H9 (cell line): ENCODE results near the gene BRMS1L. TPM values are rescaled to one million over a fixed set of nuclear protein-coding genes. Genes with fewer than 3 reads are reported as not detected.

Source experiments
- DNase-seq: peaks from one replicate; pipeline ENCODE4 v3.0.0-alpha.2; 2017
- H2AFZ ChIP-seq: one replicate; pipeline ENCODE4 v1.6.1; 2013; ENCODE audit warnings: mild to moderate bottlenecking, low read length, control low read depth, moderate library complexity
- H2AK5ac ChIP-seq: 2 replicates; pipeline ENCODE4 v1.6.1; 2013; ENCODE audit warnings: low read length, control low read depth, mixed read lengths; ENCODE audit not compliant: insufficient read length
- H2BK120ac ChIP-seq: one replicate; pipeline ENCODE4 v1.6.1; 2013; ENCODE audit warnings: low read depth, mild to moderate bottlenecking, low read length, control low read depth, inconsistent platforms; ENCODE audit not compliant: poor library complexity, severe bottlenecking
- H2BK12ac ChIP-seq: 2 replicates; pipeline ENCODE4 v1.6.1; 2013; ENCODE audit warnings: low read length, control low read depth, mixed read lengths, low read depth; ENCODE audit not compliant: insufficient read length
- H2BK15ac ChIP-seq: 2 replicates; pipeline ENCODE4 v1.6.1; 2013; ENCODE audit warnings: low read depth, low read length, control low read depth
- H2BK20ac ChIP-seq: one replicate; pipeline ENCODE4 v1.6.1; 2013; ENCODE audit warnings: low read depth, mild to moderate bottlenecking, low read length, control low read depth, inconsistent platforms; ENCODE audit not compliant: poor library complexity, severe bottlenecking
- H2BK5ac ChIP-seq: 2 replicates; pipeline ENCODE4 v1.6.1; 2013; ENCODE audit warnings: low read length, control low read depth, mixed read lengths; ENCODE audit not compliant: insufficient read length
- H3K14ac ChIP-seq: 2 replicates; pipeline ENCODE4 v1.6.1; 2013; ENCODE audit warnings: low read length, control low read depth; ENCODE audit not compliant: insufficient read depth
- H3K18ac ChIP-seq: 2 replicates; pipeline ENCODE4 v1.6.1; 2013; ENCODE audit warnings: low read depth, mild to moderate bottlenecking, mixed read lengths, low read length, control low read depth; ENCODE audit not compliant: insufficient read length
- H3K23ac ChIP-seq: 2 replicates; pipeline ENCODE4 v1.6.1; 2013; ENCODE audit warnings: low read length, control low read depth, mixed read lengths, low read depth; ENCODE audit not compliant: insufficient read length
- H3K23me2 ChIP-seq: 2 replicates; pipeline ENCODE4 v1.6.1; 2013; ENCODE audit warnings: low read depth, mild to moderate bottlenecking, mixed read lengths, low read length, control low read depth; ENCODE audit not compliant: insufficient read length, poor library complexity, severe bottlenecking
- H3K27ac ChIP-seq: 2 replicates; pipeline ENCODE4 v1.5.1; 2013; ENCODE audit warnings: low read length, control low read depth, mixed read lengths, low read depth; ENCODE audit not compliant: insufficient read length
- H3K27me3 ChIP-seq: 2 replicates; pipeline ENCODE4 v1.6.1; 2013; ENCODE audit warnings: low read length, control low read depth, inconsistent platforms; ENCODE audit not compliant: insufficient read depth
- H3K4ac ChIP-seq: 2 replicates; pipeline ENCODE4 v1.6.1; 2013; ENCODE audit warnings: low read depth, mild to moderate bottlenecking, control low read depth, inconsistent platforms, low read length, moderate library complexity
- H3K4me1 ChIP-seq: 2 replicates; pipeline ENCODE4 v1.6.1; 2013; ENCODE audit warnings: low read length, control low read depth, inconsistent platforms; ENCODE audit not compliant: insufficient read depth
- H3K4me2 ChIP-seq: 2 replicates; pipeline ENCODE4 v1.6.1; 2013; ENCODE audit warnings: low read length, control low read depth, mixed read lengths; ENCODE audit not compliant: insufficient read length, insufficient read depth
- H3K56ac ChIP-seq: 2 replicates; pipeline ENCODE4 v1.6.1; 2013; ENCODE audit warnings: low read depth, mild to moderate bottlenecking, mixed read lengths, low read length, control low read depth; ENCODE audit not compliant: insufficient read length
- H3K79me1 ChIP-seq: 2 replicates; pipeline ENCODE4 v1.6.1; 2013; ENCODE audit warnings: low read depth, mild to moderate bottlenecking, moderate library complexity, low read length, control low read depth, inconsistent platforms; ENCODE audit not compliant: insufficient read depth, poor library complexity, severe bottlenecking
- H3K79me2 ChIP-seq: 2 replicates; pipeline ENCODE4 v1.6.1; 2013; ENCODE audit warnings: low read length, control low read depth, inconsistent platforms; ENCODE audit not compliant: insufficient read depth
- H3K9ac ChIP-seq: 2 replicates; pipeline ENCODE4 v1.6.1; 2013; ENCODE audit warnings: low read length, control low read depth, mixed read lengths; ENCODE audit not compliant: insufficient read length; ENCODE audit errors: extremely low read depth
- H3K9me3 ChIP-seq: one replicate; pipeline ENCODE4 v1.6.1; 2013; ENCODE audit warnings: low read depth, low read length, inconsistent platforms; ENCODE audit not compliant: control insufficient read depth
- H3T11ph ChIP-seq: one replicate; pipeline ENCODE4 v1.6.1; 2013; ENCODE audit warnings: mild to moderate bottlenecking, low read length, control low read depth, inconsistent platforms
- H4K20me1 ChIP-seq: one replicate; pipeline ENCODE4 v1.6.1; 2013; ENCODE audit not compliant: control insufficient read depth, insufficient read length, insufficient read depth
- H4K5ac ChIP-seq: 2 replicates; pipeline ENCODE4 v1.6.1; 2013; ENCODE audit warnings: low read depth, mild to moderate bottlenecking, mixed read lengths, low read length, control low read depth; ENCODE audit not compliant: insufficient read length
- H4K8ac ChIP-seq: replicated peaks from 2 replicates; pipeline ENCODE4 v1.6.1; 2013; ENCODE audit warnings: low read length, control low read depth, mixed read lengths, low read depth; ENCODE audit not compliant: insufficient read length
- H4K91ac ChIP-seq: 2 replicates; pipeline ENCODE4 v1.6.1; 2013; ENCODE audit warnings: low read depth, mild to moderate bottlenecking, moderate library complexity, mixed read lengths, low read length, control low read depth; ENCODE audit not compliant: insufficient read length
- H3K27ac Mint-ChIP-seq, 3 experiments: 2 replicates in 2 of 3; 3 replicates in 1 of 3; pipeline ENCODE4 v1.8.0; 2020 to 2021; ENCODE audit warnings: mixed read lengths in 3 of 3, mild to moderate bottlenecking in 1 of 3, moderate library complexity in 1 of 3
- H3K27me3 Mint-ChIP-seq: 2 replicates; pipeline ENCODE4 v1.8.0; 2021; ENCODE audit warnings: low read depth, mild to moderate bottlenecking, moderate library complexity, mixed read lengths
- H3K36me3 Mint-ChIP-seq, 3 experiments: 2 replicates in 2 of 3; 3 replicates in 1 of 3; pipeline ENCODE4 v1.8.0; 2020 to 2021; ENCODE audit warnings: low read depth in 3 of 3, mixed read lengths in 3 of 3; ENCODE audit not compliant: insufficient read depth in 1 of 3
- H3K4me1 Mint-ChIP-seq, 2 experiments: 2 replicates each; pipeline ENCODE4 v1.8.0; 2020; ENCODE audit warnings: mixed read lengths in 2 of 2
- H3K4me3 Mint-ChIP-seq, 2 experiments: 2 replicates in 1 of 2; 3 replicates in 1 of 2; pipeline ENCODE4 v1.8.0; 2020 to 2021; ENCODE audit warnings: mild to moderate bottlenecking in 2 of 2, mixed read lengths in 2 of 2, moderate library complexity in 1 of 2
- H3K9me3 Mint-ChIP-seq, 2 experiments: 2 replicates in 1 of 2; 3 replicates in 1 of 2; pipeline ENCODE4 v1.8.0; 2020; ENCODE audit warnings: mild to moderate bottlenecking in 2 of 2, mixed read lengths in 2 of 2, moderate library complexity in 1 of 2
- CTCF ChIP-seq: fragments of 200-600 bp; sonication (generic); conservative IDR thresholded peaks from 3 replicates; pipeline ENCODE4 v1.8.0; 2021; ENCODE audit warnings: antibody characterized with exemption, mild to moderate bottlenecking
- WGBS: extraction: QIAGEN DNeasy Blood & Tissue Kit; methylation state at CpG from one replicate; pipeline ENCODE4 v1.1.7; 2013; ENCODE audit warnings: missing lambda C conversion rate, low lambda C conversion rate, mixed read lengths; ENCODE audit not compliant: insufficient read length; ENCODE audit errors: extremely low coverage; 5-methylcytosine and 5-hydroxymethylcytosine counted together
- total RNA-seq: library from RNA; stranded (reverse); gene quantifications from 2 replicates; pipeline ENCODE4 v1.2.1, GENCODE V29; 2021

BRMS1L gene
- total RNA-seq, 1 experiment from 2014 or later: 12.9 TPM

DNA sequence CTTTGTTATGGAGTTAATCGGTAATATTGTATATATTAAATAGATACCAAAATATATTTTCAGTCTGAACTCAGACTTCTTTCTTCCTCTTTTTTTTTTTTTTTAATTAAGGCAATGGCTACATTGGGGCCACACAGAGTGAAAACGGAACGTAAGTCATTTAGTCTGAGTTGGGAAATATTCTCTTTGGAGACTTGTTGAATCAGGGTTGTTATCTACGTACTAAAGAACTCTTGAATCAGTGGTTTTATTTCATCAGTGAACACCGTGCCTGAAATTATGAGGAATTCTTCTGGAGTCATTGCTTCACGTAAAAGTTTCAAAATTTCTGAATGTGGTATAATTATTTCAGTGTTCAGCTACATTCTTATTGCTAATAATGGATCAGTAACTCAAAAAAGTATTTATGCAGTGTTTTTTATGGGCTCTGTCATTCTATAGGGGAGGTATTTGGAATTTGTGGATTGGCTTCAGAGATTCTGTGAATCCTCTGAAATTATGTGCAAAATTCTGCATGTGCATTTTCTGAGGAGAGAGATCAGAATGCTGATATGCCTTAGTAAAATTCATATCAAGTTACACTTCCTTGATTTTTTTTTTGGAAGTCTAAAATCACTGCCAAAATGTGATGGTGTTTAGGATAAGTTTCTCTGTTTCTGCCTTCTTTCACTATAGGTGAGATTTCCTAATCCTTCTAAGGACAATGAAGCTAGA lies 39.6 kb downstream of the BRMS1L start:
- Histone ChIP-seq H3K27ac (no peak overlapping the region), H3K27me3 (no peaks in the 10 kb centered on the region), H3K4ac (no peak overlapping the region), H3K4me1 (no peaks in the 10 kb centered on the region), H3K9ac (no peak overlapping the region), H3K79me2 (no peaks in the 10 kb centered on the region), H2BK5ac (no peak overlapping the region), H3K14ac (no peak overlapping the region), H3K18ac (no peak overlapping the region), H2AK5ac (no peak overlapping the region), H3K56ac (no peak overlapping the region), H3K23me2 (no peaks in the 10 kb centered on the region), H2BK120ac (no peak overlapping the region), H4K20me1 (no peaks in the 10 kb centered on the region), H4K91ac (no peak overlapping the region), H2AFZ (no peak overlapping the region), H2BK12ac (no peak overlapping the region), H2BK15ac (no peak overlapping the region), H3T11ph (no peak overlapping the region), H3K9me3 (no peaks in the 10 kb centered on the region), H2BK20ac (no peak overlapping the region), H3K79me1 (no peaks in the 10 kb centered on the region), H4K8ac (no peak overlapping the region), H3K4me2 (no peak overlapping the region), H3K23ac (no peak overlapping the region), H4K5ac (no peak overlapping the region)
- peaks cover 0 to 5% of the 10 kb centered on the region in 2 experiments; a peak in 1 of 4 replicates for H3K4me1 Mint-ChIP-seq
- no peak for TF ChIP-seq CTCF
- H3K9me3 Mint-ChIP-seq: no peaks in the 10 kb centered on the region
- no peak for DNase-seq
- no peak overlapping the region for H3K4me3 Mint-ChIP-seq
- no peak overlapping the region; a peak in 1 of 7 replicates for H3K27ac Mint-ChIP-seq
- H3K27me3 Mint-ChIP-seq: no peaks in the 10 kb centered on the region
- peaks cover 4 to 32% (median 21%) of the 10 kb centered on the region in 3 experiments; a peak in 5 of 7 replicates for H3K36me3 Mint-ChIP-seq
- no CpG with 5 or more reads among the region's 6 CpGs for WGBS
